ENCODE measurements around the gene TSPAN9. TPM values are rescaled to one million over a fixed set of nuclear protein-coding genes. Genes with fewer than 3 reads are reported as not detected.

The TSPAN9 gene
- total and polyA plus RNA-seq, 8 donors = 1.4 to 58.3 (median 7.9) TPM

- no peaks in the 10 kb centered on the region for H3K27me3 ChIP-seq
These were observed 180.2 kb downstream of the TSPAN9 start for GRCh38 chr12:3257411-3257810.

GRCh38 chr12:3259973-3260372 is 182.8 kb downstream of the TSPAN9 start:
- Histone ChIP-seq H3K27me3 (no peaks in the 10 kb centered on the region), H3K4me3 (no peak overlapping the region), H3K4me1 (peaks cover 0 to 19% (median 12%) of the 10 kb centered on the region in 4 donors), H3K9me3 (no peaks in the 10 kb centered on the region), H3K36me3 (no peaks in the 10 kb centered on the region), H3K27ac (no peak overlapping the region)
- no peak for TF ChIP-seq EP300 (IDR thresholded peaks at IDR 0.05)
- no peak for TF ChIP-seq POLR2A (IDR thresholded peaks at IDR 0.05)
- no peak for TF ChIP-seq POLR2AphosphoS5 (IDR thresholded peaks at IDR 0.05)
- TF ChIP-seq CTCF (IDR thresholded peaks at IDR 0.05) = no peak
- no peak for DNase-seq
- intact Hi-C loops (cut with DNase I; ENCODE audit: low total_unique reads) = no loop called here
- 86 to 93% (median 93%) methylated on average over 8 of the region's 8 CpGs for WGBS, 5 donors

More at GRCh38 chr12:3257411-3257810, 180.2 kb downstream of the TSPAN9 start:
- H3K27ac ChIP-seq = no peak overlapping the region
- no peak overlapping the region for H3K4me3 ChIP-seq
- no peak for DNase-seq
- no peaks in the 10 kb centered on the region for H3K9me3 ChIP-seq
- no peak for TF ChIP-seq POLR2A (IDR thresholded peaks at IDR 0.05)
- no peak for TF ChIP-seq POLR2AphosphoS5 (IDR thresholded peaks at IDR 0.05)
- TF ChIP-seq EP300 (IDR thresholded peaks at IDR 0.05) = no peak
- no peak for TF ChIP-seq CTCF (IDR thresholded peaks at IDR 0.05)
- H3K36me3 ChIP-seq = no peaks in the 10 kb centered on the region
- intact Hi-C loops (cut with DNase I; ENCODE audit: low total_unique reads) = no loop called here
- 73 to 89% (median 80%) methylated on average over 7 of the region's 7 CpGs for WGBS, 5 donors
- peaks cover 0 to 39% (median 26%) of the 10 kb centered on the region in 4 donors for H3K4me1 ChIP-seq

- 54 to 65% (median 57%) methylated on average over 11 of the region's 11 CpGs for WGBS, 5 donors
- Histone ChIP-seq H3K9me3 (no peaks in the 10 kb centered on the region), H3K27me3 (no peaks in the 10 kb centered on the region), H3K27ac (peak overlapping the region in 1 of 5 donors; percentile 9), H3K36me3 (no peaks in the 10 kb centered on the region), H3K4me3 (no peak overlapping the region), H3K4me1 (peaks cover 0 to 19% (median 12%) of the 10 kb centered on the region in 4 donors)
- no peak for DNase-seq
- TF ChIP-seq CTCF (IDR thresholded peaks at IDR 0.05) (no peak), POLR2AphosphoS5 (IDR thresholded peaks at IDR 0.05) (no peak), EP300 (IDR thresholded peaks at IDR 0.05) (no peak), POLR2A (IDR thresholded peaks at IDR 0.05) (no peak)
- intact Hi-C loops (cut with DNase I; ENCODE audit: low total_unique reads) = no loop called here
These were observed 184.7 kb downstream of the TSPAN9 start for GRCh38 chr12:3261782-3262359.

- Histone ChIP-seq H3K4me1 (peaks cover 0 to 19% (median 12%) of the 10 kb centered on the region in 4 donors), H3K27ac (peak overlapping the region in 1 of 5 donors; percentile 9), H3K9me3 (no peaks in the 10 kb centered on the region), H3K27me3 (no peaks in the 10 kb centered on the region), H3K36me3 (no peaks in the 10 kb centered on the region), H3K4me3 (no peak overlapping the region)
- WGBS, 5 donors = 76 to 83% (median 81%) methylated on average over 10 of the region's 10 CpGs
- TF ChIP-seq EP300 (IDR thresholded peaks at IDR 0.05) (no peak), POLR2AphosphoS5 (IDR thresholded peaks at IDR 0.05) (no peak), POLR2A (IDR thresholded peaks at IDR 0.05) (no peak), CTCF (IDR thresholded peaks at IDR 0.05) (no peak)
- intact Hi-C loops (cut with DNase I; ENCODE audit: low total_unique reads) = no loop called here
- no peak for DNase-seq
These were observed 185.3 kb downstream of the TSPAN9 start for GRCh38 chr12:3262470-3262869.
